Cortex of kidney (tissue), 1 donor: ENCODE data around the gene OR6C76.
"Not testable (repeated sequence)": the region's sequence is repeated elsewhere in the genome, so short reads cannot be mapped to it uniquely, and the experiment has no call there.

Source experiments
- DNase-seq: peaks from one replicate; lab custom pipeline; 2025; lab: John Stamatoyannopoulos, UW

Gene OR6C76

DNA sequence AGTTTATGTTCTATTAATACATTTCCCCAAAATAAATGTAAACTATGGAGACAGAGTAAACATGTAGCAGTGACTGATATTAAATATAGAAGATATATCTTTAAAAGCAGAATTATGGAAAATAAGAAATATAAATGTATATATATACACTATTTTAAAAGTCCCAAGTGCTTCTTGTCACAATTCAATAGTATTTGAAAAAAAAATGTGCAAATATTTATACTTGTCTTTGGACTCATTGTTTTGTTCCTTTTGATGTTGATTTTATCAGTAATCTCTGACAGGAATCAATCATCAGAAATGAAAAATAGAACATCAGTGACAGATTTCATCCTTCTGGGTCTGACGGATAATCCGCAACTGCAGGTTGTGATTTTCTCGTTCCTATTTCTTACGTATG lies at the start of gene OR6C76:
TSS of gene OR6C76 (plus strand) at position 301 of the 400 bp plus-strand sequence. CDS start at position 301, 0 bp downstream.
- no peak for DNase-seq

DNA sequence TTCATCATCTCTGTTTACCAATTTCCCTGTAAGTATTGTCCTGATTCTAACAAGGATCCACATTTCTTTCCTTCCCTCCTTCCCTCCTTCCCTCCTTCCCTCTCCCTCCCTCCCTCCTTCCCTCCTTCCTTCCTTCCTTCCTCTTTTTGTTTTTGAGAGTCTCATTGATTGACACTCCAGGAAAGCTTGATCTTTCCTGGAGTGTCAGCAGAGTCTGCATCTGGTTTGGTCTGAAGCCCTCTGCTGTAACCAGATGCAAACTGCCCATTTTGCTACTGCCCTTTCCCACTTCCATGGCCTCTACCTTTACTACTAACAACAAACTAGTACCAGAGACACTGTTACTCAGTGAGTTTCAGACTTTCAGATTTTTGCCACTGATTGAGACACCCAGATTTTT lies 40.2 kb upstream of the OR6C76 start:
- no peak for DNase-seq

DNA sequence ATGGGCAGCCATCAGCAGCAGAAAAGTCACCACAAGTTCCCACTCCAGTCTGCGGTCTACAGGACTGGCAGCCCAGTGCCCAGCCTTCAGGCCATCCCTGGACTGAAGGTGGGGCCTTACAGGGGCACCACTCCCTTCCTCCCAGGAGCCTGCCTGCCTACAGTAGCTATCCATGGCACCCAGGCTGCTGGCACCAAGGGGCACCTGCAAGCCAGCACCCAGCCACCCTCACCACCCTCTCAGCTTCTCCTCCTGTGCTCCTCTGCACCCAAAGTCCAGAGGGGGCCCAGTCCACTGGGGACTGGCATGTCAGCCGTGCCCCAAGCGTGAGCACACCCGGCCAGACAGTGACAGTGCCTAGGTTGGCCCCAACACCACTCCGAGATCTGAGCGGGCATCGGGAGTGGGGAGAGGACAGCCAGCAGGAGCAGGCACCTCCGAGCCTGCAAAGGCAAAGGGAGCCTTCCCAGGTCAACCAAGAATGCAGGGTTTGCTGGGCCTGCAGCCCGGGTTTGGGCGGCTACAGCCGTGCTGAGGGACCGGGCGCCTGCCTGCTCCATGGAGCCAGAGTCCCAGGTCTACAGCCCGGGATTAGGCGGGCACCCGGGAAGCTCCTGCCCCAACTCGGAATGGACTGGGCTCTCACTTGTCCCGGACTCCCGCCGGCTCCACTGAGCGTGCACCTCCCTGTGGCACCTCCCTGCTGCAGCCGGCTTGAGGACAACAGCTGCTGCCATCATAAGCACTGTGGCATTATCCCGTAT lies 33.8 kb upstream of the OR6C76 start:
- no peak for DNase-seq

DNA sequence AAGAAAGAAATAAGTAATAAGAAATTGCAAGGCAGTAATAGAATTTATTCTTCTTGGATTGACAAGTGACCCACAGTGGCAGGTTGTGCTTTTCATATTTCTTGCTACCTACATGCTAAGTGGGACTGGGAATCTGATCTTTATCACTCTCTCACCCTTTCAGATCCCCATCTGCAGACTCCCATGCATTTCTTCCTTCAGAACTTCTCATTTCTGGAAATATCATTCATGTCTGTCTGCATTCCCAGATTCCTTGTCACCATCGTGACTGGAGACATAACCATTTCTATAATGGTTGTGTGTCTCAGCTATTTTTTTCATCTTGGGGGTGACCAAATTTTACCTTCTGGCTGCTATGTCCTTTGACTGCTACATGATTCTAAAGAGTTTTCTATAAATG lies 29.7 kb upstream of the OR6C76 start:
- DNase-seq, result no peak

DNA sequence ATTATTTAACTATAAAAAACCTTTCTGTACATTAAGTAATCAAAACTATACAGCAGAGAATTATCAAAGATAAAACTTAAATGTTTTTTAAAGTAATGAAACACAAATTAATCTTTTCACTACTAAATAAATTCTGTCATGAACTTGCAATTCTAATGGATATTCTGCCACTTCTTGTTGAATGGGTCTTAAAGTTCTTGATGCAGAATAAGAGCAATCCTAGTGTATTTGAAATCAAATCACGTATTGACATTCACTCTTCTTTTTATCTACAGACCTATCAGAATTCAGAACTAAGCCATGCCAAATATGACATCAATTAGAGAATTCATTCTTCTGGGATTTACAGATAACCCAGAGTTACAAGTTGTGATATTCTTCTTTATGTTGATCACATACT lies 25.8 kb upstream of the OR6C76 start, which contains the start of gene OR6C65:
TSS of gene OR6C65 (plus strand) at position 301 of the 400 bp plus-strand sequence. CDS start at position 301, 0 bp downstream.
- DNase-seq, result no peak

DNA sequence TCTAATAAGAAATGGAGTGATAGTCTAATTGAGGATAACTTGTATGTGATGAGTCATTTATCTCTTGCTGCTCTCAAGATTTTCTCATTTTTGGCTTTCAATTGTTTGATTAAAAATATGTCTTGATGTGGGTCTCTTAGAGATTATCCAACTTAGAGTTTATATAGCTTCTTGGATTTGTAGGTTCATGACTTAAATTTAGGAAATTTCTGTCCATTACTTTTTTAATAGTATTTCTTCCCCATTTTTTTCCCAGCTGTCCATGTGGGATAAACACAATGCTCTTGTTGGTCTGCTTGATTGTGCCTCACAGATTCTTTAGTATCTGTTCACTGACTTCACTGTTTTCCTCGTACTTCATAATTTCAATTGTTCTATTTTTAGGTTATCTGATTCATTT lies 18.2 kb upstream of the OR6C76 start:
- DNase-seq, result no peak

DNA sequence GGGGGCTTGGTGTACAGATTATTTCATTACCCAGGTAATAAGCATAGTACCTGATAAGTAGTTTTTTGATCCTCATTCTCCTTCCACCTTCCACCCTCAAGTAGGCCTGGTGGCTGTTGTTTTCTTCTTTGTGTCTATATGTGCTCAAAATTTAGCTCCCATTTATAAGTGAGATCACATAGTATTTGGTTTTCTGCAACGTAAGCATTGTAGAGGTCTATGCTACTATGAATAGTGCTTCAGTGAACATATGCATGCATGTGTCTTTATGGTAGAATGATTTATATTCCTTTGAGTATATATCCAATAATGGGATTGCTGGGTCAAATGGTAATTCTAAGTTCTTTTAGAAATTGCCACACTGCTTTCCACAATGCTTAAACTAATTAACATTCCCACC lies 16.9 kb upstream of the OR6C76 start:
- not testable (repeated sequence) for DNase-seq

DNA sequence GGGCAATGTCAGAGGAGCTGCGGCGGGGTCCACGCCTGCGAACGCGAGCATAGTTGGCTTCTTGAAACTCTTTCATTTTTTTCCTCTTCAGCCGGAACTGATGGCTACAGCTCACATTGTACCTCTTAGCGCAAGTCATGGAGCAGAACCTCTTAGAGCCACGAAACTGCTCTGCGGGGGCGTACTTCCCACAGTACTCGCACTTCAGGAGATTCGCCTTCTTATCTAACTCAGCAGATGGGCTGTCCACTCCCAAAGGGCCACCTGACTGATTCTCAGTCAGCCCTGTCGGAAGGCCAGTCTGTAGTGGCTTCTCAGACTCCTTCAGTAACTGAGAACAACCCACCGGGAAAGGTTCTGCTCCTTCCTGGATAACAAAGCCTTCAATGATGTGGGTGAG lies 13.9 kb upstream of the OR6C76 start:
- not testable (repeated sequence) for DNase-seq

DNA sequence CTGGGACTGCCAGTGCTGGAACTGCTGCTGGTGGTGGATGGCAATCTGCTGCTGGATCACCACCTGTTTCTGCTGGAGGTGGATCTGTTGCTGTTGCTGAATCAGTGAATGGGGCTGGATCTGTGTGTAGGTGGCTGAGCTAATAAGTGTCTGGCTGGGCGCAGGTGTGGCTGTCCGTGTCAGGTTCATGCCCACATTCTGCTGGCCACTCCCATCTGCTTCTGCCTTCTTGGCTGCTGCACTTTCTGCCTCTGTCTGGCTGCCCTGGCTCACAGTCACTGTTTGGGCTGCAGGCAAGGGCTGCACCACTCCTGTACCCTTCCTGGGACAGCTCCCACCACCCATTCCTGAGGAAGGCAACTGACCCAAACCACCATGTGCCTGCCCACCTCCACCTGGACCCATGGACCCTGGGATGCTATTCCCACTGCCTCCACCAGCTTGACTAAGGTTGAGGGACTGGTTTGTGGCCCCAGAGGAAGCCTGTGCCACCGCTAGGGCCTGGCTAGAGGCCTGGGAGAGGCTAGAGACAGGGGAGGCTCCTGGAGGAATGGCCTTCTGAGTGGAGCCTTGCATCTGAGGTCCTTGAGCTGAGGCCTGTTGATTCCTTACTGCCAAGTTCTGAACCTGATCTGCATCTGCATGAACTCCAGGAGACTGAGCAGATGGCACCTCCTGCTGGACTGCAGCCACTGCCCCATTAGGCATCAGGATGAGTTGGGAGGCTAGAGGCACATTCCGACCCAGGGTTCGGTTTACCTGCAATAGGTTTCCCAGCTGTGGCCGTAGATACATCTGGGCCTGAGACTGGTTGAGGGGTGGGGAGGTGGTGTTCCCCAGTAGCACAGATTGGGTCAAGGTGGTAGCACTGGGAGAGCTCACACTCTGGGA lies 12.3 kb upstream of the OR6C76 start:
- DNase-seq, result not testable (repeated sequence)

DNA sequence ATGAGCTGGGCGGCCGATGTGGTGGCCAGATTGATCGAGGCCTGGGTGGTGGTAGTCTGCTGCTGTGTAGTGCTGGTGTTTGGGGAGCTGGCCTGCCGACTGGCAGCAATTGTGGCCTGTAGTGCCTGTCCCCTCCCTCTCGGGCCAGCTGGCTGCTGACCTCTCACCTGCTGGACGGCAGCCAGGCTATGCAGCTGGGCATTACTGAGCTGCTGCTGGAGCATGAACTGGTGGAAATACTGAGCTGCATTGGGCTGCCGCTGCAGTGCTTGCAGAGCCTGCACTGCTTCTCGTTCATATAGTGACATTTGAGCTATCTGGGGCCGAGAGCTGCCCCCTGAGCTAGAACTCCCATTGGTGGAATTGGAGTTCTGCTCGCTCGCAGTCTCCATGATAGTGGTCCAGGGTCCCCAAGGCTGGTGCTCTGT lies 11.6 kb upstream of the OR6C76 start:
- not testable (repeated sequence) for DNase-seq

DNA sequence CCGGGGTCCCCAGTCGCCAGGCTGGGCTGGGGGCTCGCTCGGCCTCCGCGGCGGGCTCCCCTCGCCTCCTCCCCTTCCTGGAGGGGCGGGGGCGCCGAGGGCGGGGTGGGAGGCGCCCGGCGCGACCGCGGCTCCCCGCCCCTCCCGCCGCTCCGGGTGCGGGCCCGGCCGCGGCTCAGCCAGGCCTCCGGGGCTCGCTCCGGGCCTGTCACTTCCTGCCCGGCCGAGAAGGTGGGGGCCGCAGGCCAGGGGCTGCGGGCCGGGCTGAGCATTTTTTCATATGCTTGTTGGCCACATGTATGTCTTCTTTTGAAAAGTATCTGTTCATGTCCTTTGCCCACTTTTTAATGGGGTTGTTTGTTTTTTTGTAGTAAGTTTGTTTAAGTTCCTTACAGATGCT lies 11.2 kb upstream of the OR6C76 start:
- DNase-seq, result not testable (repeated sequence)

DNA sequence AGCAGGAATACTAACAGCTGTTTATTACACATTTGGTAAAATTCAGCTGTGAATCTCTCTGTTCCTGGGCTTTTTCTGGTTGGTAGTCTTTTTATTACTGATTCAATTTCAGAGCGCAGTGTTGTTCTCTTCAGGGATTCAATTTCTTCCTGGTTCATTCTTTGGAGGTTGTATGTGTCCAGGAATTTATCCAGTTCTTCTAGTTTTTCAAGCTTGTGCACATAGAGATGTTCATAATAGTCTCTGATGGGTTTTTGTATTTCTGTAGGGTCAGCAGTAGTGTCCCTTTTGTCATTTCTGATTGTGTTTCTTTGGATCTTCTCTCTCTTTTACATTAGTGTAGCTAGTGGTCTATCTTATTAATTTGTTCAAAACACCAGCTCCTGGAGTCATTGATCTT lies 9.1 kb upstream of the OR6C76 start:
- DNase-seq, result no peak

DNA sequence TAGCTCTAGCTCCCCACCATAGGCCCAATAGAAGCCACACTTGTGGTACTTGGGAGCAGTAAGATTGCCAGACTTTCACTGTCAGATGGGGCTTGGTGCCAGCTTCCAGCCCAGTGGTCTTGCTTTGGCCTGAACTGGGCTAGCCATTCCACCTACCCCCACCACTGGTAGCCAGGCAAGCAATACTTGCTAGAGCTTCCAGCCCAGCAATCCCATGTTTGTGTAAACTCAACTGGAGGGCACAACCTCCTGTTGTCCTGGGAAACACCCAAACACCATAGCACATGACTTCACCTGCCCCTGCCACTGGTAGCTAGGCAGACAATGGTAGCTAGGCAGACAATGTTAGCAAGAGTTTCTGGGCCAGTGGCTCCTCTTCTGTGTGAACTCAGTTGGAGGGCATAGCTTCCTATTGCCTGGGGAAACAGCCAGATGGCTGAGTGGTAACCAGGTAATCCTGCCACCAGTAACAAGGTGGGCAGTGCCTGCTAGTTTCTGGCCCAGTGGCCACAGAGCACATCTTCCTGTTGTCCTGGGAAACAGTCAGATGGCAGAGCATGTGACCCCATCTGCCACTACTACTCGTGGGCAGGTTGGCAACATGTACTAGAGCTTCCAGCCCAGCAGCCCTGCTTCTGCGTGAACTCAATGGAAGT lies 5.6 kb upstream of the OR6C76 start:
- DNase-seq, result no peak

DNA sequence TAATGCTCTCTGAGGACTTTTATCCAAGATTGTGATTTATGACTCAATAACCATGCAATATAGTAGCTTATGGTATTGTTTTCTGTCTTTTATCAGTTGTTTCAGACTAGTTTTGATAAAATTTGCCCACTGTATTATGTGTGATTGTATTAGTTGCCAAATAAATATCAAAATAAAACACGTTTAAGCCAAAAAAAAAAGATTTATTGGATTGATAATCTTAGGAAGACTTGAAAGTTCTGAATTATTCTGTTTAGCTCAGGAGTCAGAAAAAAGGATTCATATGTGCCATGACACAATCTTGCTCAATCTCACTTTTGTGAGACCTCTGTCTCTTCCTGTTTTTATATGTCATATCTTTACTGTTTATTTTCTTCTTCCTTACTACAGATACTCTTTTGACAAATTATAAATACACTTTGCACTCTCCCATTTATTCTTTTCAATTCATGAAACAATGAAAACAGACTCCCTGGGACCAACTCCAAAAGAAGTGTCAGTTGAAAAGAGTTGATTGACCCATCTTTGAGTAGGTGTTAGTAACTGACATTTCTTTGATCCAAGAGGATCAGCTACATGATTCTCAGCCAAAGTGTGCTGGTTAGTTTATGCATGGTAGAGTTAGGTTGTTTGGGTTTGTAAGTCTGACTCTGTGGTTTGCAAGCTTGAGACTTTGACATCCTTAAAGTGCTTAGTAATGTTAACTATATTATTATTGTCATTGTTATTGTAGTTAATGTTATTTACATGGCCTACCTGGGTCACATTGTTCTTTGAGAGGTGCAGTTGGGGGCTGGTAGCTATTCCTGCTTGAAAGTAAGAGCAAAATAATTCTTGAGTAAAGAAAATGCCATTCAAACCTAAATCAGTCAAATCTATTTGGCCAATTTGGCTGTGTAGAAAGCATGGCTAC lies 2.5 kb downstream of the OR6C76 start:
- no peak for DNase-seq

DNA sequence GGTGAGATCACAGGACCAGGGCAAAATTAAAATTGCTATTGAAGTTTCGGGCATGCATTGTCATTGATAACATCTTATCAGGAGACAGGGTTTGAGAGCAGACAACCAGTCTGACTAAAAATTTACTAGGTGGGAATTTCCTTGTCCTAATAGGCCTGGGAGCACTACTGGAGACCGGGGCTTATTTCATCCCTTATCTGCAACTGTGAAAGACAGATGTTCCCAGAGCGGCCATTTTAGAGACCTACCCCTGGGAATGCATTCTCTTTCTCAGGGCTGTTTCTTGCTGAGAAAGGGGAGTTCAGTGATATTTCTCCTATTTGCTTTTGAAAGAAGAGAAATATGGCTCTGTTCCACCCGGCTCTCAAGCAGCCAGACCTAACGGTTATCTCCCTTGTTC lies 15.2 kb downstream of the OR6C76 start:
- not testable (repeated sequence) for DNase-seq

DNA sequence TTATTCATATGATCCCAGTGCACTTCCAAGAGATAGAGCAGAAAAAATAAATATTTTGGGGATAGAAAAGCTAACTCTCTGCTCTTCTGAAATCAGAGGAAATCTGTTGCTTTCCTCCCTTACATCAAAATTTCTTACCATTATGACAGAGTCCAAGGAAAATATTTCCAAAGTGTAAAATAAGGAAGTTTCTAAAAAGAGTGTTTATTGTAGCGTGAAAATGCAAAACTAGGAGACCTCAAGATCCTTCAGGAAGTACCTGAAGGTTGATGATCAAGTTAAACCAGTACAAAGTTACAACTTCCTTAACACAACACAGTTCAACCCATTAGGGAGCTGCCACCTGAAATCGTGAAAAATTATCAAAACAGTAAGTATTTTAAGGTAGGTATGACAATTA lies 17.7 kb downstream of the OR6C76 start, which contains the start of gene OR6C2:
TSS of gene OR6C2 (plus strand) at position 301 of the 400 bp plus-strand sequence. CDS start 8,138 bp downstream, outside the sequence.
- no peak for DNase-seq

DNA sequence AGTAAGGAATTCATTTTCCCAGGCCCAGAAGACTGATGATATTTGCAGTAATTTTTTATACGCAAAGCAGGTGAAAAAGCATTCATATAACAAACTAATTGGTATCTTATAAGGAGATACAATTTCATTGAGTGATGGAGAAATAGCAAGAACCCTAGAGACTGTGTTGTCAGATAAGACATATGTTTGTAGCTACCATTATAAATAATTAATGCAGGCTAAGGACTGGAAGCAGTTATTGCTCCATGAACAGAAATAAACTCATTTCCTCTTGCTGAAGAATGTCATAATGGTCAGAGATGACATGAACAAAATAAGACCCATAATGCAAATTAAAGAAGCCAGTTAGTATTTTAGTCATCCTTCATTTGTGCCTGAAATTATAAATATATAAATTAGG lies 19.3 kb downstream of the OR6C76 start:
- DNase-seq, result no peak

DNA sequence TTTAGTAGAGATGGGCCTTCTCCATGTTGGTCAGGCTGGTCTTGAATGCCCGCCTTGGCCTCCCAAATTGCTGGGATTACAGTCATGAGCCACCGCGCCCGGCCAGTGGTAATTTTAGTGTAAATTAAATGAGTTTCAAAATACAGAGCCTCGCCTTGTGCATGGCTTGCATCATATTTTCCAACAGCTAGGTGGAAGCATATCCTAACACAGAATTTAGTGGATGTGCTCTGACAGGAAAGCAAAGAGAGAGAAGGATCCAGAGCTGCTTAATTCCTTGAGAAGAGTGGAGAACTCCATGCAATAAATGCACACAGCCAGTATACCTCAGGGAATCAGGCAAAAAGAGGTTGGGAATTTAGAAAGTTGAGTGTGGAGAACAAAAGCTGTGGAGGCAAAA lies 20.3 kb downstream of the OR6C76 start:
- no peak for DNase-seq

DNA sequence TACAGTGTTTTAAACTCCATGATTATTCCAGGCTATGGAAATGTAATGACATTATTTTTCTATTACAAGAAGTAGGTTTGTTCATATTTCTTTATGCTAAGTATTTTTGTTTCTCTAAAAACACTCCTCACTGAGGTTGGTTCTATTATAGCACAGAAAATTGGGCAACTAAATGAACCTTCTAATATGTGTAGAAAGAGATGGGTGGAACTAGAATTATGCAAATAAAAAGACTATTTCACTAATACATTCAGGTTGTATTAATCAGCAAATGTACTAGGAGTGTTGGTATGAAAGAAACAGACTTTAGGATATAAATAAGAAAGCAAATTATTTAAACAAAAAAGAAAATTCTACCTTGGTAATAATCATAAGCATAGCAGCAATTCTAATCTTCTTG lies 22.8 kb downstream of the OR6C76 start:
- no peak for DNase-seq

DNA sequence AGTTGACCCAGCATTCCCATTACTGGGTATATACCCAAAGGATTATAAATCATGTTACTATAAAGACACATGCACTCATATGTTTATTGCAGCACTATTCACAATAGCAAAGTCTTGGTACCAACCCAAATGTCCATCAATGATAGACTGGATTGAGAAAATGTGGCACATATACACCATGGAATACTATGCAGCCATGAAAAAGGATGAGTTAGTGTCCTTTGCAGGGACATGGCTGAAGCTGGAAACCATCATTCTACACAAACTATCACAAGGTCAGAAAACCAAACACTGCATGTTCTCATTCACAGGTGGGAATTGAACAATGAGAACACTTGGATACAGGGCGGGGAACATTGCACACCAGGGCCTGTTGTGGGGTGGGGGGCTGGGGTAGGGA lies 38.9 kb downstream of the OR6C76 start:
- DNase-seq, result not testable (repeated sequence)

DNA sequence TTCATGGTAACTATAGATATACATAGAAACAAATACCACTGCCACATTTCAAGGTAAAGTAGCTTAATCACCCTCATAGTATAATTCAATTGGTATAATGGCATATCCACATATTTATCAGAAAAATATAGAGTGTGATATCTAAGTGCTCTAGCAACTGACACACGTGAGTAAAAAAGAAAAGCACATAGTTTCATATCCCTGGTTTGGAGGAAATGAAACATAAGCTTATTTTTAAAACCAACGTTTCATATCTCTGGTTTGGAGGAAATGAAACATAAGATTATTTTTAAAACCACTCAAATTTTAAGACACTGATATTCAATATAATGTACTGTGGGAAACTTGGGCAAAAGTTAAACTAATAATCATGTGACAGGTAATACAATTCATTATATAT lies 41.8 kb downstream of the OR6C76 start:
- no peak for DNase-seq
